Stimulated activated naive CD8-positive, alpha-beta T cell treated with anti-CD3 and anti-CD28 coated beads, Interleukin-15, Interleukin-2, amounts not matched to agents 100 ng/mL and 50 ng/mL, for 24 hours (primary cell): ENCODE results near the gene ALK.
"Not testable (repeated sequence)": the region's sequence is repeated elsewhere in the genome, so short reads cannot be mapped to it uniquely, and the experiment has no call there.

ENCODE experiments used
- H3K27ac Mint-ChIP-seq: one replicate; pipeline ENCODE4 v1.8.0; 2021; ENCODE audit warnings: mild to moderate bottlenecking, mixed read lengths
- H3K27me3 Mint-ChIP-seq: one replicate; pipeline ENCODE4 v1.8.0; 2021; ENCODE audit warnings: mixed read lengths
- H3K36me3 Mint-ChIP-seq: one replicate; pipeline ENCODE4 v1.8.0; 2021; ENCODE audit warnings: low read depth, mixed read lengths
- H3K4me1 Mint-ChIP-seq: one replicate; pipeline ENCODE4 v1.8.0; 2021; ENCODE audit warnings: low read depth, mixed read lengths
- H3K4me3 Mint-ChIP-seq: one replicate; pipeline ENCODE4 v1.8.0; 2021; ENCODE audit warnings: mild to moderate bottlenecking, mixed read lengths
- H3K9me3 Mint-ChIP-seq: one replicate; pipeline ENCODE4 v1.8.0; 2021; ENCODE audit warnings: mixed read lengths

The ALK gene

GRCh38 chr2:29750463-29750862 lies 170.9 kb downstream of the ALK start:
- not testable (repeated sequence) for H3K27ac Mint-ChIP-seq, H3K4me3 Mint-ChIP-seq, H3K27me3 Mint-ChIP-seq, H3K9me3 Mint-ChIP-seq, H3K4me1 Mint-ChIP-seq, H3K36me3 Mint-ChIP-seq

GRCh38 chr2:29749843-29750242 lies 171.5 kb downstream of the ALK start:
- no peak overlapping the region for H3K27ac Mint-ChIP-seq
- peaks cover 9% of the 10 kb centered on the region for H3K4me1 Mint-ChIP-seq
- peaks cover 4% of the 10 kb centered on the region for H3K27me3 Mint-ChIP-seq
- no peak overlapping the region for H3K4me3 Mint-ChIP-seq
- no peaks in the 10 kb centered on the region for H3K9me3 Mint-ChIP-seq
- H3K36me3 Mint-ChIP-seq = no peaks in the 10 kb centered on the region

- peaks cover 12% of the 10 kb centered on the region for H3K27me3 Mint-ChIP-seq
These were observed 172.3 kb downstream of the ALK start for GRCh38 chr2:29749041-29749440.

GRCh38 chr2:29747786-29748470 lies 173.5 kb downstream of the ALK start:
- no peak overlapping the region for H3K27ac Mint-ChIP-seq
- H3K27me3 Mint-ChIP-seq = peaks cover 12% of the 10 kb centered on the region
- H3K4me3 Mint-ChIP-seq = no peak overlapping the region
- H3K9me3 Mint-ChIP-seq = no peaks in the 10 kb centered on the region
- peaks cover 9% of the 10 kb centered on the region for H3K4me1 Mint-ChIP-seq
- no peaks in the 10 kb centered on the region for H3K36me3 Mint-ChIP-seq

More at GRCh38 chr2:29749041-29749440, 172.3 kb downstream of the ALK start:
- H3K4me1 Mint-ChIP-seq = peaks cover 9% of the 10 kb centered on the region
- no peak overlapping the region for H3K4me3 Mint-ChIP-seq
- H3K27ac Mint-ChIP-seq = peak overlapping the region; percentile 26
- H3K9me3 Mint-ChIP-seq = no peaks in the 10 kb centered on the region
- no peaks in the 10 kb centered on the region for H3K36me3 Mint-ChIP-seq

- Mint-ChIP-seq H3K9me3 (no peaks in the 10 kb centered on the region), H3K4me1 (peaks cover 9% of the 10 kb centered on the region), H3K27ac (no peak overlapping the region), H3K36me3 (no peaks in the 10 kb centered on the region), H3K4me3 (no peak overlapping the region), H3K27me3 (peaks cover 12% of the 10 kb centered on the region)
These were observed 176.4 kb downstream of the ALK start for GRCh38 chr2:29744976-29745375.

- Mint-ChIP-seq H3K9me3 (no peaks in the 10 kb centered on the region), H3K27ac (no peak overlapping the region), H3K4me3 (no peak overlapping the region), H3K27me3 (peaks cover 15% of the 10 kb centered on the region), H3K36me3 (no peaks in the 10 kb centered on the region), H3K4me1 (peaks cover 6% of the 10 kb centered on the region)
These were observed 177.9 kb downstream of the ALK start for GRCh38 chr2:29743516-29743915.

- no peak overlapping the region for H3K27ac Mint-ChIP-seq
- peaks cover 1% of the 10 kb centered on the region for H3K4me1 Mint-ChIP-seq
These were observed 178.7 kb downstream of the ALK start for GRCh38 chr2:29742656-29743055.

GRCh38 chr2:29741132-29741531 lies 180.3 kb downstream of the ALK start:
- no peaks in the 10 kb centered on the region for H3K9me3 Mint-ChIP-seq

More at GRCh38 chr2:29742656-29743055, 178.7 kb downstream of the ALK start:
- Mint-ChIP-seq H3K4me3 (no peak overlapping the region), H3K9me3 (no peaks in the 10 kb centered on the region), H3K27me3 (peaks cover 20% of the 10 kb centered on the region), H3K36me3 (no peaks in the 10 kb centered on the region)

GRCh38 chr2:29733965-29734364 lies 187.4 kb downstream of the ALK start:
- Mint-ChIP-seq H3K9me3 (no peaks in the 10 kb centered on the region), H3K27me3 (peaks cover 22% of the 10 kb centered on the region), H3K4me1 (no peaks in the 10 kb centered on the region), H3K4me3 (no peak overlapping the region), H3K27ac (no peak overlapping the region), H3K36me3 (no peaks in the 10 kb centered on the region)

More at GRCh38 chr2:29741132-29741531, 180.3 kb downstream of the ALK start:
- Mint-ChIP-seq H3K4me1 (no peaks in the 10 kb centered on the region), H3K4me3 (no peak overlapping the region), H3K27ac (no peak overlapping the region), H3K27me3 (peaks cover 26% of the 10 kb centered on the region), H3K36me3 (no peaks in the 10 kb centered on the region)

- Mint-ChIP-seq H3K9me3 (no peaks in the 10 kb centered on the region), H3K36me3 (no peaks in the 10 kb centered on the region), H3K4me3 (no peak overlapping the region), H3K27me3 (peaks cover 16% of the 10 kb centered on the region), H3K4me1 (no peaks in the 10 kb centered on the region), H3K27ac (no peak overlapping the region)
These were observed 188.2 kb downstream of the ALK start for GRCh38 chr2:29733213-29733612.

- Mint-ChIP-seq H3K27me3 (peaks cover 6% of the 10 kb centered on the region), H3K4me1 (no peaks in the 10 kb centered on the region), H3K27ac (no peak overlapping the region), H3K9me3 (no peaks in the 10 kb centered on the region), H3K4me3 (no peak overlapping the region), H3K36me3 (no peaks in the 10 kb centered on the region)
These were observed 189.4 kb downstream of the ALK start for GRCh38 chr2:29731948-29732347.

- Mint-ChIP-seq H3K36me3 (no peaks in the 10 kb centered on the region), H3K9me3 (no peaks in the 10 kb centered on the region), H3K4me1 (no peaks in the 10 kb centered on the region), H3K27me3 (peaks cover 4% of the 10 kb centered on the region), H3K4me3 (no peak overlapping the region), H3K27ac (no peak overlapping the region)
These were observed 191.5 kb downstream of the ALK start for GRCh38 chr2:29729932-29730331.

GRCh38 chr2:29729401-29729800 lies 192.0 kb downstream of the ALK start:
- H3K27me3 Mint-ChIP-seq = peaks cover 4% of the 10 kb centered on the region
- H3K27ac Mint-ChIP-seq = no peak overlapping the region
- no peaks in the 10 kb centered on the region for H3K36me3 Mint-ChIP-seq
- H3K4me3 Mint-ChIP-seq = no peak overlapping the region
- H3K4me1 Mint-ChIP-seq = no peaks in the 10 kb centered on the region
- no peaks in the 10 kb centered on the region for H3K9me3 Mint-ChIP-seq

- no peak overlapping the region for H3K27ac Mint-ChIP-seq
- H3K36me3 Mint-ChIP-seq = no peaks in the 10 kb centered on the region
- no peaks in the 10 kb centered on the region for H3K9me3 Mint-ChIP-seq
- no peaks in the 10 kb centered on the region for H3K4me1 Mint-ChIP-seq
- no peaks in the 10 kb centered on the region for H3K27me3 Mint-ChIP-seq
- H3K4me3 Mint-ChIP-seq = no peak overlapping the region
These were observed 194.4 kb downstream of the ALK start for GRCh38 chr2:29726976-29727375.

GRCh38 chr2:29725610-29726009 lies 195.8 kb downstream of the ALK start:
- Mint-ChIP-seq H3K9me3 (no peaks in the 10 kb centered on the region), H3K27me3 (no peaks in the 10 kb centered on the region), H3K27ac (no peak overlapping the region), H3K4me1 (no peaks in the 10 kb centered on the region), H3K36me3 (no peaks in the 10 kb centered on the region), H3K4me3 (no peak overlapping the region)

GRCh38 chr2:29724282-29724681 lies 197.1 kb downstream of the ALK start:
- Mint-ChIP-seq H3K9me3 (no peaks in the 10 kb centered on the region), H3K27me3 (no peaks in the 10 kb centered on the region), H3K4me1 (no peaks in the 10 kb centered on the region), H3K36me3 (no peaks in the 10 kb centered on the region), H3K4me3 (no peak overlapping the region), H3K27ac (no peak overlapping the region)
